ES-I3 (cell line): ENCODE results near the gene CNKSR3.
"Not testable (repeated sequence)": the region's sequence is repeated elsewhere in the genome, so short reads cannot be mapped to it uniquely, and the experiment has no call there.

ENCODE experiments used
- H3K36me3 ChIP-seq: 2 replicates; pipeline ENCODE4 v1.6.1; 2013; ENCODE audit warnings: mild to moderate bottlenecking, low read length, control low read depth, moderate library complexity; ENCODE audit not compliant: insufficient read depth
- H3K4me1 ChIP-seq: 2 replicates; pipeline ENCODE4 v1.6.1; 2013; ENCODE audit warnings: mild to moderate bottlenecking, control low read depth, low read length; ENCODE audit not compliant: insufficient read depth
- H3K9ac ChIP-seq: 2 replicates; pipeline ENCODE4 v1.6.1; 2013; ENCODE audit warnings: low read depth, mild to moderate bottlenecking, low read length, moderate library complexity
- H3K9me3 ChIP-seq: 2 replicates; pipeline ENCODE4 v1.6.1; 2013; ENCODE audit warnings: mild to moderate bottlenecking, low read length, moderate library complexity; ENCODE audit not compliant: control insufficient read depth, insufficient read depth

Gene CNKSR3

GRCh38 chr6:154510144-154510905 lies at the start of gene CNKSR3:
TSS of gene CNKSR3 (minus strand) at chr6:154510685. CDS start at chr6:154510114, 571 bp downstream.
- Histone ChIP-seq H3K36me3 (no peaks in the 10 kb centered on the region), H3K9ac (peak within 1 kb of the TSS; percentile 78), H3K4me1 (peaks cover 16% of the 10 kb centered on the region; the same call in 1 of the 2 replicates), H3K9me3 (no peaks in the 10 kb centered on the region)

GRCh38 chr6:154558984-154559383 lies 48.5 kb upstream of the CNKSR3 start:
- Histone ChIP-seq H3K4me1 (no peaks in the 10 kb centered on the region), H3K9ac (no peak overlapping the region), H3K36me3 (no peaks in the 10 kb centered on the region), H3K9me3 (no peaks in the 10 kb centered on the region)

DNA sequence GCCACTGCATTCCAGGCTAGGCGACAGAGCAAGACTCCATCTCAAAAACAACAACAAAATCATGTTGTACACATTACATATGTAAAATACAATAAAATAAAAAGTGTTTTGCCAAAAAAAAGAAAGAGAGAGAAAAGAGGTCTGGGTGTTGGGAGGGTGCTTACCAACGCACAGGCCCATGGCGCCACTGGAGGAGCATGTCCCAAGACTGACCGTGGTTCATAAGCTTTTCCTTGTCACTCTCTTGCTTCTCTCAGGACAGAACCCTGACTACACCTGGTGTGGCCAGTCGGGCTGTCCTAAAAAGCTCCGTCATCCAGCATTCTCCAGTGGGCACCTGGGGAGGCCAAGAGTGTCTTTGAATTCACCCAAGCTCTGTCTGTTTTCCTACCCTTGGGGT lies 48.0 kb upstream of the CNKSR3 start:
- no peaks in the 10 kb centered on the region for H3K36me3 ChIP-seq
- no peaks in the 10 kb centered on the region for H3K9me3 ChIP-seq
- H3K4me1 ChIP-seq = no peaks in the 10 kb centered on the region
- H3K9ac ChIP-seq = no peak overlapping the region

DNA sequence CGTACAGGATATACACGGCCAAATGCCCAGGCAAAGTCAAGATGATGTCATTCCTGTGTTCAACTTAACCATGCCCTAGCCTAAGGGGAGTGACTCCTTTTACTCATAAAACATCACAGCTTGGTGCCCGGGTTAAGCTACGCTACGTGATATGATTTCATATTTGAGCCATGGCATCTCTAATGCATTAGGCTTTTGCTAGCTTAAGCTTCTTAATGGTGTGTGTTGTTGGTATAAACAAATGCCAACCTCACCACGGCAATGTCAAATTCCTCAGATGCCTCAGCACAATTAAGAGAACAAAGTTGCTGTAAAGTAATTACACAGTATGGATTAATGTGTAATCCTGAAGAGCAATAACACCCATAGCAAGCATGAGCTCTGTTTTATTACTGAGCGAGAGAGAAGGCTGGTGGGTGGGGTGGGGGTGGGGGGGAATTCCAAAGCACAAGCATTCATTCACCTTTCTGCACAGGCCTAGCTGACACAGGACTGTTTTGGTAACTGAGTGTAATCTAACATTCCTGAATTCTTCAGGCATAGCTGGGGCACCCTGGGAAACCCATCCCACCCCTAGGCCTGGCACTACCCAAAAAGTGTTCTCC lies 44.7 kb upstream of the CNKSR3 start:
- H3K9me3 ChIP-seq = no peaks in the 10 kb centered on the region
- H3K4me1 ChIP-seq = no peaks in the 10 kb centered on the region
- H3K36me3 ChIP-seq = no peaks in the 10 kb centered on the region
- H3K9ac ChIP-seq = no peak overlapping the region

DNA sequence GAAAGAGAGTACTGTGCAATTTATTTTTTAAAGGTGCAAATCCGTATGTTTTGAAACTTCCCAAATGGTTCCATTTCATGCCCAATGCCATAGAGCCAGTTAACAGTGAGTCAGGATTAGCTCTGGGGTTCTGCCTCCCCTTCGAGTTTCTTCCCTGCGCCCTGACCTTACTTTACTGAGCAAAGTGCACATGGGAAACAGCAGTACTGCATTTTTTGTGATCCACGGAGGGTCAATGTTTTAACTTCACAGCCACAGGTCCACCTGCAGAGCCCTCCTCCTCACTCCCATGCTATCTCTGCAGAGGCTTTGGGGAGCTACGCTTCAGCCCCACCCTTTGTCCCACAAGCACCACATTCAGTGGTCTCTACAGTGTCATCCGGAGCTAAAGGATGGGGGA lies 44.0 kb upstream of the CNKSR3 start:
- Histone ChIP-seq H3K9ac (no peak overlapping the region), H3K36me3 (no peaks in the 10 kb centered on the region), H3K9me3 (no peaks in the 10 kb centered on the region), H3K4me1 (no peaks in the 10 kb centered on the region)

DNA sequence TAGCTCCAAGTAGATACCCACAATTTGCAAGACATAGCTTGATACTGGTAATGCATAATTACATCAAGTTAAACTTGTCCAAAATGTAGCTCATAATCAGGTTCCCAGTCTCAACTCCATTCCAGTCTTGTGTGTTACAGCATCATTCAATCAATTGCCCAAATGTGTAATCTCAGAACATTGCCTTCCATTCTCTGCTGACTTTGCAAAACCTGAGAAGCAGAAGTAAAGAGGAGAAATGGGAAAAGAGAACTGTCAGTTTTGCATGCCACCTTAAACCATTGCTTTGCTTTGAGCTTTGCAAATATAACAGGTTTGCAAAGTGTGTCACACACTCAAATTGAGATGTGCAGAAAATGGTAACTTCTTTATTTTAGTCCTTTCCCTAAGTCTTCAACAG lies 40.3 kb upstream of the CNKSR3 start:
- H3K36me3 ChIP-seq = no peaks in the 10 kb centered on the region
- no peak overlapping the region for H3K9ac ChIP-seq
- no peaks in the 10 kb centered on the region for H3K4me1 ChIP-seq
- H3K9me3 ChIP-seq = no peaks in the 10 kb centered on the region

DNA sequence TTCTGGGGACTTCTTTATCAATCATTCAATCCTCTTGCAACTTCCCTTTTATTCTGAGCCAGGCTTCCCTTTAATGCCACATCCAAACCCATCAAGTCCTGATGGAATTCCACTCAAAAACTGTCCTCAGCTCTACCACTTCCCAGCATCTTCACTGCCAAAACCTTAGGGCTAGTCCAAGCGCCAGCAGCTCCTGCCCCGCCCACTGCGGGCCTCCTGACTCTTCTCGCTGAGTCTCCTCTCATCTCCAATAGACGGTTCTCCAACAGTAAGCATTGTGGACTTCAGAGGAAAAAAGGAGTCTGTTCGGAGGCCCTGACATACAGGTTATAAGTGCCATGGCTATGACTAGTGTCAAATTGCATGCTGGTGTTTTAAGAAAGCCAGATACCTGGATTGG lies 38.7 kb upstream of the CNKSR3 start:
- no peaks in the 10 kb centered on the region for H3K36me3 ChIP-seq
- H3K9me3 ChIP-seq = no peaks in the 10 kb centered on the region
- no peaks in the 10 kb centered on the region for H3K4me1 ChIP-seq
- no peak overlapping the region for H3K9ac ChIP-seq

GRCh38 chr6:154548130-154548830 lies 37.8 kb upstream of the CNKSR3 start:
- no peaks in the 10 kb centered on the region for H3K36me3 ChIP-seq
- no peaks in the 10 kb centered on the region for H3K9me3 ChIP-seq

GRCh38 chr6:154543628-154544027 lies 33.1 kb upstream of the CNKSR3 start:
- Histone ChIP-seq H3K9ac (no peak overlapping the region), H3K9me3 (no peaks in the 10 kb centered on the region), H3K36me3 (no peaks in the 10 kb centered on the region), H3K4me1 (peaks cover 14% of the 10 kb centered on the region)

More at GRCh38 chr6:154548130-154548830, 37.8 kb upstream of the CNKSR3 start:
- no peak overlapping the region for H3K9ac ChIP-seq
- H3K4me1 ChIP-seq = peaks cover 4% of the 10 kb centered on the region; the same call in 1 of the 2 replicates

- no peak overlapping the region for H3K9ac ChIP-seq
- peaks cover 17% of the 10 kb centered on the region for H3K4me1 ChIP-seq
- no peaks in the 10 kb centered on the region for H3K36me3 ChIP-seq
- no peaks in the 10 kb centered on the region for H3K9me3 ChIP-seq
Observed at GRCh38 chr6:154542747-154543146, 32.3 kb upstream of the CNKSR3 start.

DNA sequence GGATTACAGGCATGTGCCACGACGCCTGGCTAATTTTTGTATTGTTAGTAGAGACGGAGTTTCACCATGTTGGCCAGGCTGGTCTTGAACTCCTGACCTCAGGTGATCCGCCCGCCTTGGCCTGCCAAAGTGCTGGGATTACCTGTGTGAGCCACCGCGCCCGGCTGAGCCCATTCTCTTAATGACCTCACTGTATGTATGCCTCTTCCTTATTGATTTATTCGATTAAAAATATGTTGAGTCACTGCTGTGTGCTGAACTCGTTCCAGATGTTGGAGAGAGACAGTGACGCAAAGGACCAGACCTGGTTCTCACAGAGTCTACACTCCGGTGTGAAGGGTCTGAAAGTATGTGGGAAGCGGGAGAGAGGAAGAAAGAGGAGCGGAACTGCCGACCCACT lies 31.4 kb upstream of the CNKSR3 start:
- not testable (repeated sequence) for H3K9ac ChIP-seq, H3K9me3 ChIP-seq, H3K36me3 ChIP-seq
- H3K4me1 ChIP-seq = peaks cover 24% of the 10 kb centered on the region

- H3K36me3 ChIP-seq = no peaks in the 10 kb centered on the region
- peaks cover 31% of the 10 kb centered on the region for H3K4me1 ChIP-seq
- no peaks in the 10 kb centered on the region for H3K9me3 ChIP-seq
- no peak overlapping the region for H3K9ac ChIP-seq
Observed at GRCh38 chr6:154539593-154540269, 29.2 kb upstream of the CNKSR3 start.

DNA sequence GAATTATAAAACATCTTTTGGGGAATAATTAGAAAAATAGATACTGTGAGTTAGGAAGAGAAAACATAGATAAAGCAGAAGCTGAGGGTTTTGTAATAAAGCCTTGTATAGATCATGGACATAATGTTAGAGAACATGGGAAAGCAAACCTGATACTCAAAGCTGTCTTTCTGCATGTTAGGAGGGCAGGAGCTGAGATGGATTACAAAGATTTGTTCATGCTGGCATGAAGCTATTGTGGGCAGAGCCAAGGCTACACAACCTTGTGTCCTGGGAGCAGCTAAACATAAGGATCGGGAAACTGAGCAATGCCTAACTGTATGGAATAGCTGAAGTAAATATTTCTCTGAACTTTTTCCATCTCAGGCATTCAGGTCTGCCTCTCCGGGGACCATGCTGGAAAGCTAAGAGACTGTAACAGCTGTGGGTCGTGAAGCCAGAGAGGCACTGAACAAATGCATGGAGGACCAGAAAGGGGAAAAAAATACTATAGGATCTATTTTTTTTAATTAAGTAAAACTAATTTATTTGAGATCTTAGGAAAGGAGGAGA lies 28.2 kb upstream of the CNKSR3 start:
- Histone ChIP-seq H3K36me3 (no peaks in the 10 kb centered on the region), H3K4me1 (peaks cover 31% of the 10 kb centered on the region), H3K9me3 (no peaks in the 10 kb centered on the region), H3K9ac (no peak overlapping the region)
